Panc1 (cell line): ENCODE results near the gene PROZ. TPM values are rescaled to one million over a fixed set of nuclear protein-coding genes. Genes with fewer than 3 reads are reported as not detected.

Experiments
- ATAC-seq: fragments of 200-7000 bp; cut with Tn5 transposase; 2 replicates; pipeline ENCODE4 v1.9.1; 2020; ENCODE audit warnings: mild to moderate bottlenecking, moderate library complexity
- BruUV-seq: library from RNA; stranded (reverse); fragments of 400-500 nt; replicated peaks from 2 replicates; lab custom pipeline; 2021; lab: Mats Ljungman, UMichigan
- CTCF ChIA-PET: fragments of 300-600 bp; sonication (Branson Sonifier 250); formaldehyde crosslinking; loops from one replicate; lab custom pipeline; 2022; ENCODE audit warnings: antibody characterized with exemption; lab: Charles Lee
- POLR2A ChIA-PET: fragments of 300-600 bp; sonication (Branson Sonifier 250); formaldehyde crosslinking; loops from one replicate; lab custom pipeline; 2022; ENCODE audit warnings: antibody characterized with exemption; lab: Charles Lee
- DNase-seq: peaks from one replicate; pipeline ENCODE4 v3.0.0-alpha.2; 2010; ENCODE audit warnings: low read depth, low spot score
- H3K27ac ChIP-seq: 2 replicates; pipeline ENCODE4 v1.5.1; 2011; ENCODE audit warnings: mild to moderate bottlenecking, low read length, inconsistent platforms
- H3K27me3 ChIP-seq: fragments of 200-500 bp; sonication (Bioruptor generic); 2 replicates; pipeline ENCODE4 v1.6.0; 2014; ENCODE audit warnings: low read length, inconsistent platforms; ENCODE audit not compliant: control insufficient read depth, insufficient read depth
- H3K36me3 ChIP-seq: fragments of 200-500 bp; sonication (Bioruptor generic); 2 replicates; pipeline ENCODE4 v1.5.1; 2014; ENCODE audit warnings: inconsistent platforms, mild to moderate bottlenecking, low read length, moderate library complexity; ENCODE audit not compliant: control insufficient read depth, insufficient read depth
- H3K4me1 ChIP-seq: 2 replicates; pipeline ENCODE4 v1.5.1; 2011; ENCODE audit warnings: inconsistent platforms, mild to moderate bottlenecking, low read length, moderate library complexity; ENCODE audit not compliant: control insufficient read depth, insufficient read depth
- H3K4me3 ChIP-seq, 2 experiments: 2 replicates each; pipeline ENCODE4 v1.5.1; 2011 to 2012; ENCODE audit warnings: low read depth in 2 of 2, low read length in 2 of 2, mild to moderate bottlenecking in 2 of 2, inconsistent platforms in 1 of 2, moderate library complexity in 1 of 2
- H3K9me3 ChIP-seq: fragments of 200-500 bp; sonication (Bioruptor generic); 2 replicates; pipeline ENCODE4 v1.5.1; 2014; ENCODE audit warnings: low read depth, mild to moderate bottlenecking, inconsistent platforms, low read length, moderate library complexity; ENCODE audit not compliant: control insufficient read depth, insufficient read depth
- CTCF ChIP-seq: fragments of 450-650 bp; IDR thresholded peaks from 2 replicates; pipeline ENCODE4 v1.5.1; 2017; ENCODE audit warnings: mild to moderate bottlenecking
- POLR2AphosphoS5 ChIP-seq: IDR thresholded peaks from 2 replicates; pipeline ENCODE4 v1.6.1; 2012; ENCODE audit warnings: mild to moderate bottlenecking, low read depth, low read length, moderate library complexity
- REST ChIP-seq, 2 experiments: IDR thresholded peaks; 2 replicates each; pipeline ENCODE4 v1.6.1; 2011 to 2012; ENCODE audit warnings: low read depth in 2 of 2, control low read depth in 1 of 2, low read length in 1 of 2, mild to moderate bottlenecking in 1 of 2, moderate library complexity in 1 of 2; ENCODE audit not compliant: insufficient read depth in 1 of 2
- SIN3A ChIP-seq: IDR thresholded peaks from 2 replicates; pipeline ENCODE4 v1.6.1; 2012; ENCODE audit warnings: low read depth, mild to moderate bottlenecking, low read length, moderate library complexity, borderline replicate concordance; ENCODE audit not compliant: insufficient read depth
- TCF7L2 ChIP-seq: IDR thresholded peaks from 2 replicates; pipeline ENCODE4 v1.6.1; 2011; ENCODE audit warnings: mild to moderate bottlenecking, low read depth, low read length, inconsistent platforms
- in situ Hi-C: cut with HindIII; loops from 2 replicates; pipeline ENCODE4 v1.10.0; 2016; ENCODE audit warnings: low sequenced_read_pairs, low pct_unique_long_range_greater_than_20kb
- intact Hi-C: fragments of 100-400 bp; cut with micrococcal nuclease; formaldehyde crosslinking; loops from one replicate; pipeline ENCODE4 v1.10.0; 2022; ENCODE audit not compliant: unreplicated experiment
- total RNA-seq: library from RNA; stranded (reverse); gene quantifications from one replicate; pipeline ENCODE4 v1.2.1, GENCODE V29; 2021; ENCODE audit not compliant: unreplicated experiment

PROZ gene
- total RNA-seq, 1 experiment from 2014 or later = not detected

- Histone ChIP-seq H3K4me1 (no peaks in the 10 kb centered on the region), H3K27ac (no peak overlapping the region), H3K9me3 (no peaks in the 10 kb centered on the region), H3K4me3 (no peak overlapping the region), H3K27me3 (no peaks in the 10 kb centered on the region), H3K36me3 (no peaks in the 10 kb centered on the region; the same call in 1 of the 2 replicates)
- ChIA-PET POLR2A (interaction anchor here (1.3 kb wide), 1 partner anchor 13 kb away, joined by 3 read pairs; no protein-coding TSS in a partner anchor), CTCF (no interaction called here)
- BruUV-seq = no TSS peak
- DNase-seq = no peak
- in situ Hi-C loops = no loop called here
- intact Hi-C loops = no loop called here
- no peak for ATAC-seq
- TF ChIP-seq REST (IDR thresholded peaks at IDR 0.05; ENCODE audit: insufficient read depth in 1 of 2, low read depth in 2 of 2, low read length in 1 of 2) (no peak), POLR2AphosphoS5 (no peak), CTCF (no peak), SIN3A (no peak), TCF7L2 (no peak)
These were observed 11.1 kb downstream of the PROZ start for GRCh38 chr13:113169277-113170272.

GRCh38 chr13:113170511-113170910, 12.1 kb downstream of the PROZ start:
- Histone ChIP-seq H3K4me3 (no peak overlapping the region), H3K4me1 (no peaks in the 10 kb centered on the region), H3K27me3 (no peaks in the 10 kb centered on the region), H3K9me3 (no peaks in the 10 kb centered on the region), H3K27ac (no peak overlapping the region), H3K36me3 (no peaks in the 10 kb centered on the region; the same call in 1 of the 2 replicates)
- BruUV-seq = no TSS peak
- intact Hi-C loops (no loop called here), in situ Hi-C loops (no loop called here)
- TF ChIP-seq SIN3A (no peak), REST (IDR thresholded peaks at IDR 0.05; ENCODE audit: insufficient read depth in 1 of 2, low read depth in 2 of 2, low read length in 1 of 2) (no peak), CTCF (no peak), POLR2AphosphoS5 (no peak), TCF7L2 (no peak)
- DNase-seq (no peak), ATAC-seq (no peak)
- ChIA-PET CTCF (no interaction called here), POLR2A (interaction anchor here (1.3 kb wide), 1 partner anchor 12 kb away, joined by 3 read pairs; no protein-coding TSS in a partner anchor)
